ENCODE data around the gene URB2.
A peak's percentile ranks its signal among the peaks of the same experiment; 100 is the strongest.

The URB2 gene

DNA sequence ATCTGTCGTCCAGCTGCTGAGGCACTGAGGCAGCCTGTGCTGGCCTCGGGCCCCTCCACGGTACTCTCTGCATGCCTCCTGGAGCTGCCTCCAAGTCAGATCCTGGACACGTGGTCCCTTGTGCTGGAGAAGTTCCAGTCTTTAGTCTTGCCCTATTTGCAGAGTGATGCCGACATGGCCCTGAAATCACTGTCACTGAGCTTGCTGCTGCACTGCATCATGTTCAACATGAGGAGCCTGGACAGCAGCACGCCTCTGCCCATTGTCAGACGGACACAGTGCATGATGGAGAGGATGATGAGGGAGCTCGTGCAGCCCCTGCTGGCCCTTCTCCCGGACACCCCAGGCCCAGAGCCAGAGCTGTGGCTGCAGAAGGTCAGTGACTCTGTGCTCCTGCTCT, 10.0 kb downstream of the URB2 start:
- no peak overlapping the region for H3K4me3 ChIP-seq (ENCODE audit: low read length)
- DNase-seq (ENCODE audit: low read depth), result no peak
- TF ChIP-seq, protein P1, sequence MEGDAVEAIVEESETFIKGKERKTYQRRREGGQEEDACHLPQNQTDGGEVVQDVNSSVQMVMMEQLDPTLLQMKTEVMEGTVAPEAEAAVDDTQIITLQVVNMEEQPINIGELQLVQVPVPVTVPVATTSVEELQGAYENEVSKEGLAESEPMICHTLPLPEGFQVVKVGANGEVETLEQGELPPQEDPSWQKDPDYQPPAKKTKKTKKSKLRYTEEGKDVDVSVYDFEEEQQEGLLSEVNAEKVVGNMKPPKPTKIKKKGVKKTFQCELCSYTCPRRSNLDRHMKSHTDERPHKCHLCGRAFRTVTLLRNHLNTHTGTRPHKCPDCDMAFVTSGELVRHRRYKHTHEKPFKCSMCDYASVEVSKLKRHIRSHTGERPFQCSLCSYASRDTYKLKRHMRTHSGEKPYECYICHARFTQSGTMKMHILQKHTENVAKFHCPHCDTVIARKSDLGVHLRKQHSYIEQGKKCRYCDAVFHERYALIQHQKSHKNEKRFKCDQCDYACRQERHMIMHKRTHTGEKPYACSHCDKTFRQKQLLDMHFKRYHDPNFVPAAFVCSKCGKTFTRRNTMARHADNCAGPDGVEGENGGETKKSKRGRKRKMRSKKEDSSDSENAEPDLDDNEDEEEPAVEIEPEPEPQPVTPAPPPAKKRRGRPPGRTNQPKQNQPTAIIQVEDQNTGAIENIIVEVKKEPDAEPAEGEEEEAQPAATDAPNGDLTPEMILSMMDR (conservative IDR thresholded peaks at IDR 0.05; ENCODE audit: low read length), result no peak

DNA sequence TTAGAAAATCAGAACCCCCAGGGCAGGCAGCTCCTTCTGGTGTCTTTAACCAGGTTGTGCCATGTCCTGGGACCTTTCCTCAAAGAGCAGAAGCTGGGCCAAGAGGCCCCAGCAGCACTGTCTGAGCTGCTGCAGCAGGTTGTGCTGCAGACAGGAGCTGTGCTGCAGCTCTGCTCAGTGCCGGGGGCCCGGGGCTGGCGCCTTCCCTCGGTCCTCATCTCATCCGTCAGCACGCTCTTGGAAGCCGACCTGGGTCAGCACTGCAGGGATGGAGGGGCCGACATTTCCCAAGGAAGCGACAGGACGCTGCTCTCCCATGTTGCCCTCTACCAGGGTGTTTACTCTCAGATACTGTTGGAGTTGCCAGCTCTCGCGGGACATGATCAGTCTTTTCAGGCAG, 11.7 kb downstream of the URB2 start:
- no peak for DNase-seq (ENCODE audit: low read depth)
- TF ChIP-seq, protein P1 (conservative IDR thresholded peaks at IDR 0.05; ENCODE audit: low read length), result no peak
- no peak overlapping the region for H3K4me3 ChIP-seq (ENCODE audit: low read length)

DNA sequence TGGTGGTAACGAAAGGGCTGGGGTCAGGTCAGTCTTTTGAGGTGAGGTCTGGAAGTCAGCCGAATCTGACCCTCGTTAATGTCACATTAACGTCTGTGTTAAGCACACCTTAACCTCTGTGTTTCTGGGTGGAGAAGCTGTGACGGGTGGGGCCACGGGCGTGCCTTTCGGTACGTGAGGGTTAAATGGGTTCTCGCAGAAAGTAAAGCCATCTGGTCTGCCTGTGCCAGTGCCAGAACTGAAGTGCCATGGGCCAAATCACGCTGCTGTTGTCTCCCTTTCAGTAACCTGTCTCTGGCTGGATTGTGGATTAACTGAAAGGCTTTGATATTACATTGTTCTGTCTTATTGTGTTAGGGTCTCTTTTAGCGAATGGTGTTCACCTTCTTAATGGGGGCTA, 14.4 kb downstream of the URB2 start:
- DNase-seq (ENCODE audit: low read depth), result no peak
- TF ChIP-seq, protein P1 (conservative IDR thresholded peaks at IDR 0.05; ENCODE audit: low read length), result no peak
- H3K4me3 ChIP-seq (ENCODE audit: low read length), result no peak overlapping the region

DNA sequence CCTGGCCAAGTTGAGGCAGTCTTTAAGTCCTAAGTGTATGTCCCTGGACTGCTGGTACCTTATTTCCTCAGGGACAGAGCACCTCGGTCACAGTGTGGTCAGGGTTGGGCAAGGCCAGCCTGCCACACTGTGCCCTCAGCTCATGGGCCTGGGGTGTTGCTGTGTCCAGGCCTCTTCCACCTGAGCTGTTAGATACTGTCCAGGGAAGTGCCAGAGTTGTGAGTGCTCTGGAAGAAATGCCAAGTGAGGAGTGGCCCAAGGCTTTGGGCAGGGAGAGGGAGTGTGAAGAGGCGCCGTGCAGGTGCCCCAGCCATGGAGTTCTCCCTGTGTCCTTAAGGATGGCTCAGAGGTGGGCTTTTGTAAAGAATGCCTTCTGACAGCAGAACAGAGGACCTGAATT, 15.3 kb downstream of the URB2 start:
- DNase-seq (ENCODE audit: low read depth), result no peak
- TF ChIP-seq, protein P1 (conservative IDR thresholded peaks at IDR 0.05; ENCODE audit: low read length), result no peak
- no peak overlapping the region for H3K4me3 ChIP-seq (ENCODE audit: low read length)

DNA sequence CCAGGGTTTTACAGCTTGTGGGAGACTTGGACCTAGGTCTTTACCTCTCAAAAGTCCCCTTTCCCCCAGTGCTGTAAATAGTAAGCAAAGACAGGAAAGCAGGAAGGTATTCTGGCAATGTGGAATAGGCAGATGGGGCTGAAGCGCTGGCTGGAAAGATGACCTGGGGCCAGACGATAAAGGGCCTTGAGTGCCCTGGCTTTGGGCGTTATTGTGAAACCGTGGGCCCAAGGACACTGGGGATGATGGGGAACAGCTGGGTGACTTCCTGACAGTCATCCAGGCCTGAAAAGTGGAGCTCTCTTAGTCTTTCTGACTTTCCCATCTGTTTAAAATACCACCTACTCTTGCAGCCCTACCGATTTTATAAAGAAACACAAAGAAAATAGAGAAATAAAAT, 16.3 kb downstream of the URB2 start:
- TF ChIP-seq, protein P1 (conservative IDR thresholded peaks at IDR 0.05; ENCODE audit: low read length), result no peak
- H3K4me3 ChIP-seq (ENCODE audit: low read length), result no peak overlapping the region
- DNase-seq (ENCODE audit: low read depth), result no peak

DNA sequence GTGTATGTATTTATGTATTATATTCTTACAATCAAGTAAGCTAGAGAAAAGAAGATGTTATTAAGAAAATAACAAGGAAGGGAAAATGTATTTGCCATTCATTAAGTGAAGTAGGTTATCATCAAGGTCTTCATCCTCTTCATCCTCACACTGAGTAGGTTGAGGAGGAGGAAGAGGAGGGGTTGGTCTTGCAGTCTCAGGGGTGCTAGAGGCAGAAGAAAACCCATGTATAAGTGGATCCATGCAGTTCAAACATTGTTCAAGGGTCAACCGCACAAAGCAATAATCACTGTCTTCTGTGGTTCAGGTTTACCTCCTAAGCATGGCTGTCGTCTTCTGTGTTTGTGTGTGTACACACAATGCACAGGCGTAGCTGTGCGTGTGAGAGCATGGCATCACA, 16.9 kb downstream of the URB2 start:
- no peak overlapping the region for H3K4me3 ChIP-seq (ENCODE audit: low read length)
- no peak for DNase-seq (ENCODE audit: low read depth)
- TF ChIP-seq, protein P1 (conservative IDR thresholded peaks at IDR 0.05; ENCODE audit: low read length), result no peak

DNA sequence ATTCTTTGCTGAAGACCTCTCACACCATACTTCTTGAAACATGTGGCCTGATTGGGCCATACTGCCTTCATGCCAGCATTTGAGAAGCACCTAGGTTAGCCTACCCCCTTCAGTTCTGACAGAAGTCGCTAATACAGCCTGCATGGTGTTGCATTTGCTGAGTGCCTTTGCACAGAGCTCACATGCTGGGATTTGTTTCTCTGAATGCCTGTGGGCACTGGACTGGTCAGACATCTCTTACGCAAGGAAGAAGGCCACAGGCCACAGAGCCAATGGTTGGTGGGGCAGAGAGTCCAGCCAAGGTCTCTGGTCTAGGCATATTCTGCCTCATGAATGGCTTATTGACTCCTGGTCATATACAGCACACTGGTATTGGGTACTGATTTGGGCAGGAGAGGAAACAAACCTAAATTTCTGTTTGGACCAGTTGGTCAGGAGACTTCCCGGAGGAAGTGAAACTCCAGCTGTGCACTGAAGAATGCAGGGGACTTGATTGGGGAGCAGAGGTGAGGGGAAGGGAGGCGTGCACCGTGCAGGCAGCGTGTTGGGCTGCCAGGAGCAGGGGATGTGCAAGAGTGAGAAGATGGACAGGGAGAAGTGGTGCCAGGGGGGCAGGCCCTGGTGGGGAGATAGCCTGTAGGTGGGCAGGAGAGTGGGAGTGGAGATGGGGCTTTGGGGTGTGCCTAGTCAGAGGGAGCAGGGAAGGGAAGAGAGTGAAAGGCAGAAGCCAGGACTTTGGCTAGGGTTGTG, 18.1 kb downstream of the URB2 start:
- TF ChIP-seq, protein P1 (conservative IDR thresholded peaks at IDR 0.05; ENCODE audit: low read length), result no peak
- peak; percentile 53 for DNase-seq (ENCODE audit: low read depth)
- H3K4me3 ChIP-seq (ENCODE audit: low read length), result no peak overlapping the region
